A549 treated with ZK216348 at 1 μM for 4 hours (cell line): Measurements from ENCODE around the gene HIKESHI. TPM values are rescaled to one million over a fixed set of nuclear protein-coding genes. Genes with fewer than 3 reads are reported as not detected.

Experiments
- total RNA-seq: library from RNA; stranded (reverse); fragments of 200-300 nt; extraction: Qiagen RNA extraction; gene quantifications from 5 replicates; pipeline ENCODE4 v1.2.3, GENCODE V29; 2022; ENCODE audit warnings: low read depth

The HIKESHI gene, protein sequence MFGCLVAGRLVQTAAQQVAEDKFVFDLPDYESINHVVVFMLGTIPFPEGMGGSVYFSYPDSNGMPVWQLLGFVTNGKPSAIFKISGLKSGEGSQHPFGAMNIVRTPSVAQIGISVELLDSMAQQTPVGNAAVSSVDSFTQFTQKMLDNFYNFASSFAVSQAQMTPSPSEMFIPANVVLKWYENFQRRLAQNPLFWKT
- total RNA-seq: 34.2 to 40.8 TPM (median 39.2 TPM) in 5 replicates

DNA sequence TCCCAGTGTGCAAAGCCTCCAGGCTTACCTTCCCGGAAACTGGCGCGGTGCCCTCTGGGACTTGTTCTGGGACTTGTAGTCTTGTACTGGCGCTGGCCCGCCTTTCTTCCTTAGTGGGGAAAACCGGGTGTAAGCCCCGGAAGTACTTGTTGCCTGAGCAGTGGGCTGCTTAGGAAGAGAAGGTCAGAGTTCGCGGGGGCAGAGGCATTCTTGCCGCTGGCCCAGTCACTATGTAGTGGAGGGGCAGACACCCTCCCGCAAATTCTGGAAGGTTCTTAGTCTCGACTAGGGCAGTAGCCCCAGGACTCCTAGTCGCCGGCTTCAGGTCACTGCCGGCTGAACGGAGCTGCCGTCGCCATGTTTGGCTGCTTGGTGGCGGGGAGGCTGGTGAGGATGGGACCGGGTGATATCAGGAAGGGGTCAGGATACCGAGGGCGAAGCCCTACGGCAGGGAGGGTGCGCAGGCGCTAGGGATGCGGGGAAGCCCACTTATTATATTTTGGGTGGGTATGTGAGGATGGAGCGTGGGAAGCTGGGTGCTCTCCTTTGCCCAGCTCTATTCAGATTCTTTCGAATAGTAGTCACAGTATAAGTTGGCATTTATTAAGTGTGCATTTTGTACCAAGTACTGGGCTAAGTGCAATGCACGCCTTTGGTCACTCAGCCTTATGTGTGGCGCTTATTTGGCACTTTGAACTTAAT is at the start of gene HIKESHI:
Gene HIKESHI, plus strand, starts transcription at position 149 of the 702 bp plus-strand sequence. Its CDS starts 209 bp downstream, at position 358.

DNA sequence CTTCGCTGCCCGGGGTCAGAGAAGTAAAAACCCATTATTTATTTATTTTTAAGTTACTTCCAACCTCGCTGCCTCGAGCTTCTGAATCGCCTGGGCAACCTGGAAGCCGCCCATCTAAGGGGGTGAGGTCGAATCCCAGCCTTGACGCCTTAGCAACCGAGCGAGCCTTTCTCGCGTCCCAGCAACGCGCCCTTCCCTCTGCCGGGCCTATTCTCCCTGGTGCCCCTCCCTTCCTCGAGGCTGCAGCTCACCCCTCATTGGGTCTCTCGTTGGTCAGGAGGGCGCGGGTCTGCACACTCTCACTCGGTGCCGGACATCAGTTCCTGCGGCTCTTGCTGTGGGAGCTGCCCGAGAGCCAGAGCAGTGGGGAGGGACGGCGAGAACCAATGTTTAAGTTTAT is 72.5 kb downstream of the HIKESHI start, which contains the start of gene CCDC81:
Gene CCDC81, plus strand, starts transcription at position 302 of the 400 bp plus-strand sequence. CDS start 277 bp downstream, outside the sequence.

Other genes with a start within 250 kb of the HIKESHI start
- gene PICALM, start 233.2 kb upstream of the HIKESHI start, total RNA-seq: 71.0 to 106 TPM (median 78.8 TPM) in 5 replicates
- gene EED, start 57.5 kb upstream of the HIKESHI start, total RNA-seq: 24.9 to 30.9 TPM (median 25.8 TPM) in 5 replicates
- 0.17 to 0.29 TPM (median 0.28 TPM) in 4 of 5 replicates, not detected in the other for gene CCDC81, start 72.6 kb downstream of the HIKESHI start, total RNA-seq